Measurements from ENCODE around the gene ABHD12B. TPM values are rescaled to one million over a fixed set of nuclear protein-coding genes. Genes with fewer than 3 reads are reported as not detected.

ABHD12B gene, protein sequence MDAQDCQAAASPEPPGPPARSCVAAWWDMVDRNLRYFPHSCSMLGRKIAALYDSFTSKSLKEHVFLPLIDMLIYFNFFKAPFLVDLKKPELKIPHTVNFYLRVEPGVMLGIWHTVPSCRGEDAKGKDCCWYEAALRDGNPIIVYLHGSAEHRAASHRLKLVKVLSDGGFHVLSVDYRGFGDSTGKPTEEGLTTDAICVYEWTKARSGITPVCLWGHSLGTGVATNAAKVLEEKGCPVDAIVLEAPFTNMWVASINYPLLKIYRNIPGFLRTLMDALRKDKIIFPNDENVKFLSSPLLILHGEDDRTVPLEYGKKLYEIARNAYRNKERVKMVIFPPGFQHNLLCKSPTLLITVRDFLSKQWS
- 1.6 TPM for polyA plus RNA-seq (ENCODE audit: insufficient read length)

DNA sequence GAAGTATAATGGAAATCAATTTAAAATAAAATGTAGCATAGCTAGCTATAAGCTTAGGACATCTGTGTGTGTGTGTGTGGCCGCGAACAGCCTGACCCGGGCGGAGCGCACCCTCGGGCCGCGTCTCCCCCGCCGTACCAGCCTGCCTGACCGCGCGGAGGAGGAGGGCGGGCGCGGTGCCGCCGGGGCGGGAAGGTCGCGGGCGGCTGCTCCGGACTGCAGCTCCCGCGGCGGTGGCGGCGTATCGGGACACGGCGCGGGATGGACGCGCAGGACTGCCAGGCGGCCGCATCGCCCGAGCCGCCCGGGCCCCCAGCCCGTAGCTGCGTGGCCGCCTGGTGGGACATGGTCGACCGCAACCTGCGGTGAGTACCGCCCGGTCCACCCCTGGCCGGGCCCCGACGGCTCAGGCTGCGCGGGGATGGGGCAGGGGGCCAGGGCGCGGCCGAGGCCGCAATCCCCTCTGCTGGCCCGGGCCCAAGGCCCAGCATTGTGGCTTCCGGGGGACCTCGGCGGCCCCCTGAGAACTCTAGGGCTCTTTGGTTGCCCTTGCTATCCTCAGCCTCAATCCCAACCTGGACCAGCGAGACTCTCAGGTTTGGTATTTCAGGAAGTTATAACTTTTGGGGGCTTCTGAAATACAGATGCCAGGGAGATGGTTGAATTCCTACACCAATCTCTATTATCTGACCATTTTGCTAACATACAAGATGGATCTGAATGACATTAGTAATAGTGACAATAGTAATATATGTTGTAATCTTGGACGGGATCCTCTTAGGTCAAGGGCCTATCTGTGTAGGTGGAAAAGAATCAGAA, at the start of gene ABHD12B:
Gene ABHD12B (plus strand): TSS at position 140 of the 819 bp plus-strand sequence. CDS start 122 bp downstream, at position 262.
- peak; percentile 4 for DNase-seq

DNA sequence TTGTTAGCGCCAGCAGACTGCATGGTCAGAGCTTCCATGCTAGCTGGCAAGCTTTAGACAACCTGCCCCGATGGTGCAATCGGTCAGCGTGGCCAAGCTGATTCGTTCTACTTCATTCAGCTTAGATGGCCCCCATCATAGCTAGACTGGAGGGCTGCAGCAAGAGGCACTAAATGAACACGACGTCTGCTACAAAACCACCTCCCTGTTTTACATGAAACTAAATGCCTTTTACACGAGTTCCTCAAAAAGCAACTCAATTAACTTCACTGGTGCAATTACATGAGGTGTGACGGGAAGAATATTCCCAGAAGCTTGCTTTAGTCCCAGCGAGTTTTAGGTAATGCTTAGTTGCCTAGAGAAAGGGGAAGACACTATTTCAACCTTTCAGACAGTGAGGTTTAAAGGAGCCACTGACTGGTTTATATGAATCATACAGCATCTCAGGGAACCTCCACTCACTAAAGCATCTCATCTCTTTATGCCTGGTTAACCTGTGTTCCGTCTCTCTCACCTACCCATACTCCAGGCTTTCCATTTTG, 49.3 kb upstream of the ABHD12B start:
- no peak for DNase-seq

DNA sequence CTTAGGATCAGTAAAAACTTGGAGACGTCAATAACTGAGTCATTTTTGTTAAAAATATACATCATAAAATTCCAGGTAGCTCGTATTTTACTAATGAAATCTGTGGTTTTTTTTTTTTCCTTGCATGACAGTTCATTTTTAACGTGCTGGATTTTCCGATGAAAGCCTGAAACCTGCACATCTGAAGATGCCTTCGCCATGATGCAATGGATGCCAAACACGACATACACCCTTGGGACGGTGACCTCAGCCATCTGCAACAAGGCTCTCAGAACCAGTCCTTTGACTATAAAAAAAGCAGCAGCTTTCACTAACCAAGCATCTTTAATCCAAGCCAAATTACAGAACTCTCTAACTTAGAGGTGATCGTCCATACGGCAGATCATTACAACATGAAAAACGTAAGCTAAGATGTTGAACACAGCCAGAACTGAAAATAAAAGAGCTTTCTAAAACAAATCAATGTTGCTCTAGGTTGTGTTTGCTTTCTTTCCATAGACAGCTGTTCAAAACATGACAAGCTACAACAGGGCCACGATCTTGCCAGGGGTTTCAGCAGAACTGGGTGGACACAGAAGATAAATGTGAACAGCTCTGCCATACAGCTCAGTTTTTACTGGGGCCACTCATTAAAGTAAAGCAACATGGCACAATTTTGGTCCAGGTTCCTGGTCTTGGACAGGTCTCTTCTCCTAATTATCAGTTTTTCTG, 48.6 kb upstream of the ABHD12B start:
- no peak for DNase-seq

DNA sequence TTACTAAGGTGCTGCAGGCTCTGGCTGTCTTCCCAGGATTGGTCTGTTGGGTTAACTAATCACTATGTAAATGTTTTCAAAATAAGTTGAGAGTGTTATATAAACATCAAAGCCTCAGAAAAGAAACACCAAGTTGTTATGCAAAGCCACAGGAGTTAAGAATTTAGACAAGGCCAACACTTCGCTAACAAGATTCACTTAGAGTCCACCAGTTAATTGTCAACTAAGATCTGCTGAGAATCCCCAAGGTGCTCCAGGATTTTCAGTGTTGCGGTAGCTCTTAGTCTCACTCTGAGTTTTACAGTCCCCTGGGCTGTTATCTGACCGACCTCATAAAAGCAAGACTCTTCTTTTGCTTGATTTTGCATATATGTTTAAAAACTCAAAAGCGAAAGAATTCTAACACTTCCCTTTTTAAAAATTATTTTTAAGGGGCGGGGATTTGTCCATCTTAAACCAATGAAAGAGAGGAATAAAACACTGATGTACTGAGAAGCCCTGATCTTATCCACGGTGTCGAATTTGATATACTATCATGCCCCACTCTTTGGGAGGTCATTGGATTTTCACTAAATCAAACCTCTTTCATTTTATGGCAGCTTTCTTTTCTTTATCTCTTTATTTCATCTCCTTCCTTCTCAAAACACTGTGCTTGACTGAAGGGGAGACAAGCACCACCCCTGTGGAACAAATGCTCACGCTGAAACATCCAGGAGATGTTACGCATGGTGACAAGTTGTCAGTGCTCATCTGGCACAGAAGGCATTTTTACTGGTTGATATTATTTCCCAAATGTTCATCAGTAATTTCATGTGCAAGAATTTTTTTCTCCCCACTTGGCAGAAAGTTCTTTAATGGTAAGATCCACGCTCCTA, 47.9 kb upstream of the ABHD12B start:
- DNase-seq, result no peak

DNA sequence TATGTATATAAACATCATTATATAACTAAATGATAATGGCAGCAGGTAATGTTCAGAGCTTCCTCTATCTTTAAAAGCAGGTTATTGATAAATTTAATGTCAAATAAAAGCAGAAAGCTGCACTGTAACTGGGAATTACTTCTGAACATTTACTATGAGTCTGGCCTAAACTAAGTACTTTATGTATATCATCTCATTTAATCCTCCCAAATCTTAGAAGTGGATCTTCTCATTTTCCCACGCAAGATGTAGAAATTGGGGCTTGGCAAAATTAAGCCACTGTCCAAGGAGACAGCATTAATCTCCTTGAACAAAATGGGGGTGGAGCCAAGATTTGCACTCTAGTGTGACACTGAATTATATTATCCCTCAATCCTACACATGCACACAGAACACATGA, 46.5 kb upstream of the ABHD12B start:
- DNase-seq, result no peak

DNA sequence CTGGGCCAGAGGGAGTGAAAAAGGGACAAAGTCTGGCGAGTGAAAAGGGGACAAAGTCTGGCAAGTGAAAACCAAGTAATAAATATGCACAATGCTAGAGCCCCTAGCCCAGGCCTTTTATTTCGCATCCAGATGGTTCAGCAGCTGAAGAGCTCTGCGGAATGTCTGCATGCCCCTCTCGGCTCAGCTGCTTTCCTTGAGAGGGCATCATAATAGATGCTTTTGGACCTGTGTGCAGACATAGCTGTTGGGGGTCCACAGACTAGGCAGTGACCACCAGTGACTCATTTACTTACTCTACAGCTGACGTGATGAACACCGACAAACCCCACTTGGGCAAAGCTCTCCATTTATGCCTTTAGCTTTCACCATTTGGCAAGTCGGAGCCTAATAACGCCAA, 45.2 kb upstream of the ABHD12B start:
- no peak for DNase-seq

DNA sequence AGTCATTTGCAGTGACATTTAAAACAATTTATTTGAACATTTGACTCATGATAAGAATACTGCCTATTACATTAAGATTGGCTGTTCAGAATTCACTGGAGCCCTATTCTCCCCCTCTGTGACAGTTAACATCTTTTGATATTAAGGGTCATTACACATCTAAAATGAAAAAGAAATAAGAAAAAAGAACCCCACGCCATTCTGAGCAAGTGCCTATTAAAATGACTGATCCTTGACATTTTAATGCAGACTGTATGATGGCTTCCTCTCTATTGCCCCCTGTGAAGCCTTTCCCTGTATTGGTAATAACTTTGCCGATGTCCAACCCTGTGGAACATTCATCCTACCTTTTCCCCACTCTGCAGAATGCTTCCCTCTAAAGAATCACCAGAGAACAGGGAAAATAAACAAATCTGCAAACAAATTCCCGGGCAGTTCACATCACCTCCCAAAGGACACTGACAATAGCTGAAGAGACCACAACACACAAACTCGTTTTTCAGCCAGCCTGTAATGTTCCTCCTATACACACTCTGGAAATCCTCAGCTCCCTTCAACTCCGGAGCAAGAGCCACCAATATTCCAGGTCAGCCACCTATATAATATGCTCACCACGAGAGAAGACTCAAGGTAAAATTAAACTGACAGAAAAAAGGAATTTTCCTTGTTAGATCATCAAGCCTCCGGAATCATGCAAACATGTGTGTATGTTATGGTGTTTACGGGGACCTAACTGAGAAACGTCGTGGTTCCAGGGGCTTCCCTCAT, 42.9 kb upstream of the ABHD12B start:
- no peak for DNase-seq

DNA sequence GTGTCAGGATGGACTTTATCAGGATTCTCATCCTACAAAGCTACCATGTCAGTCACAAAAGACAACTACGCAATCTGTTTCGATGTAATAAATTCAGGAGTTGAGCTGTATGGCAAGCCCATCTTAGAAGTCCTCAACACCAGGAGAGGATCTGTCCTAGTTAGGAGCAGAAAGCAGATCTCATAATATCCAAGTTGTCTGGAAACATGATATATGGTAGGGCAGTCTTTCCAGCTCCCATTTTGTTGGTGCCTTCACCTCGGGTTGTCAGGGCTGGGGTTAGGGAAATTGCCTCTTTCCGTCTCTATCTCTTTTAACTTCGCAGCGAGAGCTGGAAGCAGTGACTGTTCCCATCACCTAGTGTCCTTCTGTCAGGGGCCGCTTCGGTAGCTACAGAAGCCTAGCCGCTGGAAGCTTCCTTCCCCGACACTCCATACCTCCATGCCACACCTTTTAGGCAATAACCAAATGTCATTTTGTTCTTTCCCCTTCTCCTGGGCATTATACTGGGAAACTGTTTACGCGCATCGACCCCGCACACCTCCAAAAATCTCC, 42.3 kb upstream of the ABHD12B start:
- no peak for DNase-seq

DNA sequence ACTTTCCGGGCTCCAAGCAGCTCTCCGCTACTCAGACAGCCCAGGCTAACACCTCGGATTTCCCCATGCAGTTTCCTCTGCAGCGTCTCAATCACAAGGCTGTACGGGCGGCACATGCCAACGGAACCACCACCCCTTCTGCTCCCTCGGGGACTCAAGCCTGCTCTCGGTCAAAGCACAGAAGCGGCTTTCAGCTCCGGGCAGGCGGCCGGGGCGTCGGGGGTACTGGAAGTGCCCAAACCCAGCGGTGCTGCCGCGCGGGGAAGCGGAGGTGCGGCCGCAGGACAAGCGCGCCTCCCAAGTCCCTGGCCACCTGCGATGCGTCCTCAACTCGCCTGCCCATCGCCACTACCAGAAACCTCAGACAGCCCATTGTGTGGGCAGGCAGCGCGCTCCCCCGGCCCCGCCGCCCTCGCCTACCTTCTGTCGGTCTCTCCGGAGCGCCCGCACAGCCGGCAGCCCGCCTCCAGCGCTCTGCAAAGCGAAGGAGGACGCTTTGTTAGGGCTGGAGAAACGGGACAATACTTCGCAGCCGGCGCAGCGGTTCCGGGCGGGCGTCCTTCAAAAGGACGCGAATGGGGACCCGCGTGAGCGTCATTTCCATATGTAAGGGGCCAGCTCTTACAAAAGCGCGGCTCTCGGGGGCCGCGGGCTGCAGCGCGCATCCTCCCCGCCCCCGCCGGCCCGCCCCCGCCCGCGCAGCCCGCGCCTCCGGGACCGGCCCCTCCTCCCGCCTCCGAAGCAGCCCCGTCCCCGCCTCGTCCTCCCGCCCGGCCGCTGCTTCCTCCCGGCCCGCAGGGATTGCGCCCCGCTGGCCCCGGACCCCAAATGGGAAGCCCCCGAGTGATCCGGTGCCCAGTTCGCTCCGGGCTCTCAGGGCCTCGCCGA, 41.6 kb upstream of the ABHD12B start:
- DNase-seq, result peak; percentile 61

DNA sequence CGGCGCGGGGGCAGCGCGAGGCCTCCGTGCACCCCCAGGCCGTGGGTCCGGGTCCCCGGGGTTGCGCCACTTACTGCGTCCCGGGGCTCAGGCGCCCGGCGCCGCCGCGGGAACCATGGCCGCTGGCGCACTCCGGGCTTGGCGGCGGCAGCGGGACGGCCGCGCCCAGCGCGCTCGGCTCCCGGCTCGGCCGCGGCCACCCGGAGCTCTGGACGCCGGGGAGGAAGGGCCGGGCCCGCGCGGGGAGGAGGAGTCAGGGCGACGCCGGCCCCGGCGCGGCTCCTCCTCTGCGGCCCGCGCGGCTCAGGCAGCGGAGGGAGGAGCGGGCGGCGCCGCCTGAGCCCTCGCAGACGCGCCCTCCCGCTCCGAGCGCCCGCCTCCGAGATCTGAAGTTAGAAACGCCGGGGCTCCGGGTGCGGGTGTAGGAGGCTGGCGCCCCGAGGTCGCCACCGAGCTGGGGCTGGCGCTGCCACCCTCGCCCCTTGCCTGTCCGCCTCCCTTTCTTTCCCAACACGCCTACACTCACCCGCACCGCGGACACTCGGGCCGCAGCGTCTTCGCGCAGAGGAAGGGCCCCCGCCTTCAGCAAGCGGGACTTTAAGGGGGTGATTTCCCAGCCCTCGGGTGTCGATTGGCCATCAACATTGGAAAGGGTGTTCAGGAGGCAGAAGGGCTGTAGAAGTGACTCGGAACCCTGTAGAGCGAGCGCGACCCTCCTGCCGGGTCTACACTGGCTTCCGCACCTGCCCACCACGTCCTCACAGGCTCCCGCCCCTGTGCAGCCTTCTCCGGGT, 40.7 kb upstream of the ABHD12B start, which contains the start of gene NIN:
Gene NIN (minus strand): TSS at position 231 of the 794 bp plus-strand sequence. CDS start 9,106 bp downstream, outside the sequence.
- peak; percentile 90 for DNase-seq

DNA sequence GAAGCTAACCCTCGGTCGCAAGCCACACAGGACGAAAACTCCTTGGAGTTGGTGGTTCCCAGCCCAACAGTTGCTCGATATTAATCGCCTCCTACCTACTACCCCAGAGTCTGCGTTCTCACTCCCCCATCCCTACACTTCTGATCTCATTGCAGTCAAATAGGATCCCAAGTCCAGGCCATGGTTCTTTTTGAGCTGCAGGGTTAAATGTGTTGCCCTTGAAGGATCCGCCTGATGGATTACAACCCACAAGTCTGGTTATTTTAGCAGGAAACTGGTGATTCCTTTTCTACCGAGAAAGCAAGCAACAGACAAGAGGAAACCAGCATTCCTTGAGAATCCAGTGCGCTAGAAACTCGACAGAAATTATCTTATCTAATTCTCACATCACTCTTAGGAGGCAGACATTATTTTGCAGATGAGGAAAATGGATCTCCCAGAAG, 40.1 kb upstream of the ABHD12B start:
- no peak for DNase-seq

DNA sequence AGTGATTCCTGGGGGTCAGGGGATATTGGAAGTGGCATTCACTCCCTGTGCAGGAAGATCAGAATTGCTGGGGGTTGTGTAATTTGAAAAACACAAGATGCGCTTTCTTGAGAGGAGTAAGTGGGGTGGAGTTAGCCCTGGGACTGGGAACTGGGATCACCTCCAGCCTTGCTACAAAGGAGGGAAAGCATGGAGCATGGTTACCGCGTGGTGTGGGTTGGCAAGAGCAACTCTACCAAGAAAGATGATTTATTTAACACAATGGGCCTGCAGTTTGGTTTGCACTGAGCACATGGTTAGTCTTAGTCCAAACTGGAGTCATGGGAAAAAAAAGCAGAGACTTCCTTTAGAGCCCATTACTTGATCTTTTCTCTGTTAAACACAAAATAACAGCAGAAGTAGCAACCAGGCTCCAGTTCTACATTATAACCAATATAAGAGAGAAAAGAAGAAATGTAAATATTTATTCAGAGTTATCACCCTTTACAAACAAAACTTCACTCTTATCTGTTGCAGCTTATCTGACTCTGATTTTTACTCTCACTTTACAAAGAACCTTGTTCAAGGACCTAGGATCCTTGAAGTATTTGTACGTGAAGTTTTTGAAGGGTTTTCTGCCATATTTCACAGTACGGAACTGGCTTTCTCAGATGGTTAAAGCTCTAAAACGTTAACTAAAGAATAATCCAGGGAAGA, 38.8 kb upstream of the ABHD12B start:
- DNase-seq, result no peak

DNA sequence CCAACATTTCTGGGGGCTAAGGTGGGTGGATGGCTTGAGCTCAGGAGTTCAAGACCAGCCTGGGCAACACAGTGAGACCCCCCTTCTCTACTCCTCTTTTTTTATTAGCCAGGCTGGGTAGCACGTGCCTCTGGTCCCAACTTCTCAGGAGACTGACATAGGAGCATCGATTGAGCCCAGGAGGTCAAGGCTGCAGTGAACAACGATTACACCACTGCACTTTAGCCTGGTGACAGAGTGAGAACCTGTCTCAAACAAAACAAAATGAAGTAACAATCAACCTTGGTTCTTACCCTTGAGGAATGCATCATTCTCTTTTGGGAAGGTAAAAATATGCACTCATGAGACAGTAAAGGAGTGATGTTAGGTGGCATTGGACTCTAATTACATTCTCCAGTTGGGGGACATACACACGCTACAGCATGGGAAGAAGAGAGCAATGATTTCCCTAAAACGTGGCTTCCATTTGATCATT, 37.0 kb upstream of the ABHD12B start:
- DNase-seq, result no peak

DNA sequence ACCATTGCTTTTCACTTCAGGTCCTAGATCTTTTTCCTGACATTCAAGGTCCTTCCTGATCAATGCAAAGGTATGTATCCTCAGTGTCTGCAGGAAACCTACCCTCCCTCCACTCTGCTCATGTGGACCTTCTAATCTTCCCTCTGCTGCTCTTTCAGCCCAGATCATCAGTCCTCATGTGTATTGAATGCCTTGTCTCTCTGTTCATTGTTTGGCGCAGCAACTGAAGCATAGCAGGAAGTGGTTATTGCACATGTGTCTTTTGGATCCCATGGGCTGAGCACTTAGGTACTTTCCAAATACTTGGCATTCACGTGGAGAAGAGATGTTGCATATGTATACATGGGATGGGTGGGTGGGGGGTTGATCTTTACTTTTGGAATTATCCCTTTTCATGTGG, 36.6 kb upstream of the ABHD12B start:
- DNase-seq, result no peak

DNA sequence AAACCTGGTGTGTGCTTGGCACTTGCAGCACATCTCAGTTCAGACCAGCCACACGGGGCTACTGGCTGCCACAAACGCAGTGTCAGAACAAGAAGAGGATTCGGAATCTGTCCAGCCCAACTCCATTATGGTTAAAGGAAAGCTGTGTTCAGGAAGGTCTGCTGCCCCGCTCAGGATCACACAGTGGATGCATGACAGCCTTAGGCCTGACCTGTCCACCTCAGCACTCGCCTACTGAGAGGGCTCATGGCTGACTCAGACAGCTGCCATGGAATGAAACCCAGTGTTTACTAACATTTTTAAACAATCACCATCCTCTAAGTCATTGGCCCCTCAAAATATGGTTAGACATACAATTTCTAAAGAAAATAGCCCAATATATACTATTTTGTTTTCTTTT, 35.3 kb upstream of the ABHD12B start:
- no peak for DNase-seq

DNA sequence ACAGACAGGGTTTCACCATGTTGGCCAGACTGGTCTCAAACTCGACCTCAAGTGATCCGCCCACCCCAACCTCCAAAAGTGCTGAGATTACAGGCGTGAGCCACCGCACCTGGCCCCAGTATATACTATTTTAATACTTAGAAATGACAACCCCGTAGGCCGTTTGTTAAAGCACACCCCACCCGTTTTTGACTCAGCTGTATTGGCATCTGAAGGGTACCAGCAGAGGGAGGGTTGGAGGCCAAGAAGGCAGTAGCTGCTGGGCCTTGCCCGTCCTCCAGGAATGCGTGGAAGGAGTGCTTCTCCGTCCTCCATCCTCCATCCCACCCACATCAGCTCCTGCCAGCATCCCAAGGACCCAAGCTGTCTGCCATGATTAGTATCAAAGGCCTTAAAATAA, 34.6 kb upstream of the ABHD12B start:
- no peak for DNase-seq

DNA sequence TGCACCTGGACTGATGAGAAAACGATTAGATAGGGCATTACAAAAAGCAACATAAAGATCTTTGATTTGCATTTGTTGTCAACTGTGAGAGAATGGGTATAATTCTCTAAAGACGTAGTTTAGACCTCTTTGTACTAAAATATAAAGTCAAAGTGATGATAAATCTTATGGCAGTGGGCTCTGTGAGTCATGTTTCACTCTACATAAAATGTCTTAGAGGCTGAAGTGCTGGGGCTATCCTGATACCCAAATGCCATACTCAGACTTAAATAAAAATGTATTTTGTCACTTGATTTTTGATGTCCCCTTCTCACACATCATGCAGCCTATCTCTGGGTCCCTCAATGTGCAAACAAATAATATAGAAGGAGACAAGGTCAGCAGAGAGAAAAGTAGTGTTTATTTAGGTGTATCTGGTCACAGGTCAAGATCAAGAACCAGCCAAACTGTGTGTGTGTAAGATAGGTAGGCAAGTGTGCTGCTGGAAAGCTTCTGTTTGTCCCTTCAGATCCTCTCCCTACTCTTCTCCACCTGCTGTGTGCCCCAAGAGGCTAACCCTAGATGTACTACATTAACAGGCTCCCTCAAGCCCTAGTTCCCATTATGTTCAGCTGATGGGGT, 33.9 kb upstream of the ABHD12B start:
- no peak for DNase-seq

Data from hindlimb muscle (tissue), 1 donor.